Effector CD8-positive, alpha-beta T cell (primary cell): ENCODE data around the gene CTBP2.

Experiments used
- DNase-seq: peaks from one replicate; lab custom pipeline; 2025; lab: John Stamatoyannopoulos, UW

CTBP2 gene

DNA sequence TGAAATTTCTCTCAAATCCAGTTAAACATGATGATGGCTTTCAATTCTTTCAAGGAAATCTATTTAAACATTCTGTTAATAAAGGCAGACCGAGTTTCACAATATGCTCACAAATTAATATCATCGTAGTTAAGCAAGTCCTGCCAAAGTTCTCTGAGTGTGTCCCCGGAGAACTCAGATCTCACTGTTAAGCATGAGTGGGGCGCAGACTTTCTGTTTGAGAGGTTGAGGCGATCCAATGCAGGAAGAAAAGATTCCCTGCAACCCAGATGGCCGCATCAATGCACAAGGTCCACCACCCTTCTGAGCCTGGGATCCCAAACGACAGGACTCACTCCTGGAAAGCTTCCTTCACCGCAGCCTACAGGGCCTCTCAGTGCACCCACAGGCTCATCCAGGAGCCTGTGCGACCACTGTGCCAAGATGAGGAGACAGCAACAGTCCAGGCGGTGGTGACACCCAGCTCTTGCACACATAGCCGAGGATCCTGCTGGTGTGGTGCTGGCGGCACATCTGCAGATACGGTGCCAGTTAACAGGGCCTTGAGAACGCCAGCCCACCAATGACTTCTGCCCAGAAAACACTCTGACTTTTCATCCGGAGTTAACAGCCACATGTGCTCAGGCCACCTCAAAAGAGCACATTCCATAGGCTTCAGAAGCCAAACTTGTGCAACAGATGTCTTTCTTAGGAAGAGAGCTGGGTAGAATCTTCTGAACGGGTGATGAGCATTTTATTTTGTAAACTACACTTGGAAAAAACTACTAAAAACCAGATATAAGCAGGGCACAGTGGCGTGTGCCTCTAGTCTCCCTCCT lies 116.3 kb downstream of the CTBP2 start:
- DNase-seq: no peak

- DNase-seq: no peak
Observed at GRCh38 chr10:125041856-125042506, 118.4 kb downstream of the CTBP2 start.

GRCh38 chr10:125039354-125039769 lies 121.0 kb downstream of the CTBP2 start:
- no peak for DNase-seq

- DNase-seq: no peak
Observed at GRCh38 chr10:125038637-125039036, 121.7 kb downstream of the CTBP2 start.

- no peak for DNase-seq
Observed at GRCh38 chr10:125037145-125037877, 123.1 kb downstream of the CTBP2 start.

DNA sequence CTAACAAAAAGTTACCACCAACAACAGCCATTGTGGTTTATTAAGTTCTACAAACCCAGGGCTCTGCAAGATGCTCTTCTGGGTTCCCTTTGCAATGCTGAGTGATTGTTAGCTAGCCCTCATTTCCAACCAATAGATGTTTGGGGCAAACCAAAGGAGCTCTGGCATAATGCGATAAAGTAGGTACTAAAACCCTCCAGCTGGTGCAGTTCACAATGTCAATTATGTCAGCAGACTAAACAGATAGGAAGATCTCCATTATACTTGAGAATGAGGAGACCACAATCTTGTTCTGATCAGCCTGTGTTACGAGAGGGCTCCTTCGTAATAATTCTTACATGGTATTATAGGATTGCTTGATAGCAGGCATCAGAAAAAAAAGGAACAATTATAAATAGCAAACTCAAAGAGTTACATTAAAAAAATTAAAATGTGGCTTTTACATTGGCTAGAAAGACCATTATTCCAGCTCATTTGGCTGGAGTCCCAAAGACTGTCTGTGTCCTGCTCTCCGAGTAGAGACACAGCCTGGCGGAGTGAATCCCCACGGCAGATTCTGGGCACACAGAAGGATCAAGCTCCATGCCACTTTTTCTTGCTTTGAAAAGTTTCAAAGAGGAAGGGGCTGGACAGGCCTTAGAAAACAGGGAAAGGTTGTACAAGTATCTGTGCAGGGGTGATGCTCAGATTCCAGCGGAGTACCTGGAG lies 124.6 kb downstream of the CTBP2 start:
- DNase-seq: no peak

DNA sequence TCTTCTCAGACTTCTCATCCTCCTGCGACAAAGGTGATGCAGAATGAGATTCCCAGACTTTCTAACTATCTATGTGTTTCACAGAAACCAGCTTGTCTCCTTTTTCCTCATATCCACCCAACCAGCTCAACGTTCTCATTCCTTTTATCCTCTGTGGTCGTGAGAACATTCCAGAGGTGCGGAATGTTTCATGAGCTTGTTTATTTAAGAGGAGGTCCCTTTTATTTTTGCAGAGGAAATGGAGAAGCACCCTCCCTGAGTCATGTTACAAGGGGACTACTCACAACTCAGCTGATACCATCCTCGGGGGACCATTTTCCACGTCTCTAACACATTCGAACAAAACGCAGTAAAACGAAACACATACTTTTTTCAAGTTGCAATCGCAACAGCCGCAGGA lies 125.2 kb downstream of the CTBP2 start:
- no peak for DNase-seq

- no peak for DNase-seq
Observed at GRCh38 chr10:125034675-125035074, 125.7 kb downstream of the CTBP2 start.

GRCh38 chr10:125033146-125033924 lies 127.0 kb downstream of the CTBP2 start:
- DNase-seq: no peak

GRCh38 chr10:125032474-125033020 lies 127.8 kb downstream of the CTBP2 start:
- DNase-seq: no peak

DNA sequence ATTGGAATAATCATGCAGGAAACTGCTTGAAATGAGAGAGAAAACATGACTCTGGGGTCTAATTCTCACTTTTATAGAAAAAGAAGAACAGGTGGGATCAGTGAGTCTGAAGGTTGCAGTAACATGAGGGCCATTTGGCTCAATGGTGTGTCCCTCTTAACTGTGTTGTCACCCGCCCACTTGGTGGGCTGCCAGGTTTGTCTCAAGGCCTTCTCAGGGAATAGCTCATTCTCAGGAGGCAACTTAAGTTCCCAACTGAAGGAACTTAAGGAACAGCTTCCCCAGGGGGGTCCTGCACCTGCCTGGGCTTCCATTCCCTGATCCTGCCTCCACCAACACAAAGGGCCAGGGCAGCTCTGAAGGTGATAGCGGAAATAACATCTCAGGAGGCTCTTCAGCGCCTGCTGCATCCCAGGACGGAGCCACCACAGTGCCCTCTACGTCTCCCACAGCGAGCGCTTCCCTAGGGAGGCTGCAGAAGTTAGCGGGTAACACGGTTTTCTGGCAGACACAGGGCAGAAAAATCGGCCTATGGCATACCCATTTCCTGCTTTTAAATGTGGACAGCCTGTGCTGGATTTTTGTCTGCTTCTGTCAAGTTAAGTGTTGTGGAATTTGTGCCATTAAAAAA lies 129.7 kb downstream of the CTBP2 start:
- DNase-seq: no peak

DNA sequence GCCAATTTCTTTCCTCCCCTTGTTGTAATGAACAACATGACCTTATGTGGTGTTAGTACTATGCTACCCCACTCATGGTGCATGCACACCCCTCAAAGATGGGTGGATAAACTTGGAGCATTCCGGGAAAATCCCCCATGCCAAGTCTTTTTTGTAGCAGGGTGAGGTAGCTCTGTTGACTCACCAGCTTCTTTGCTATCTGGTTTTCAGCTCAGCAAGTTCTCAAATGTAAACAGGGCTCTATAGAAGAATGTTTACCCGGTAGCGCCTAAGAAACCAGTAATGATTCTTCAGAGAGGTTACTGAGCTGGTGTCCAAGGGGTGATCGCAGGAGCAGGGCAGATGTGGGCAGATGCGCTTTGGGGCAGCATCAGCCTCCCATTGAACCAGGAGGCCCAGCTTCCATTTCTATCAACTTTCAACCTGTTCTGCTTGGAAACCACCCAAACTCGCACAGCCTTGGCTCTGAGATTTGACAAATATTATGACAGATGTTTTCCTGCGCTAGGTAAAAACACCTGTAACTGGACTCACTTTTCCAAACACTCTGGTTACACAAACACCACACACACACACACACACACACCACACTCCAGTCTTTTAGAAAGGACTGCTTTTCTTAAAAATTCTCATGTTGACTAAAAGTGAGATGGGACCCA lies 130.7 kb downstream of the CTBP2 start:
- DNase-seq: no peak

DNA sequence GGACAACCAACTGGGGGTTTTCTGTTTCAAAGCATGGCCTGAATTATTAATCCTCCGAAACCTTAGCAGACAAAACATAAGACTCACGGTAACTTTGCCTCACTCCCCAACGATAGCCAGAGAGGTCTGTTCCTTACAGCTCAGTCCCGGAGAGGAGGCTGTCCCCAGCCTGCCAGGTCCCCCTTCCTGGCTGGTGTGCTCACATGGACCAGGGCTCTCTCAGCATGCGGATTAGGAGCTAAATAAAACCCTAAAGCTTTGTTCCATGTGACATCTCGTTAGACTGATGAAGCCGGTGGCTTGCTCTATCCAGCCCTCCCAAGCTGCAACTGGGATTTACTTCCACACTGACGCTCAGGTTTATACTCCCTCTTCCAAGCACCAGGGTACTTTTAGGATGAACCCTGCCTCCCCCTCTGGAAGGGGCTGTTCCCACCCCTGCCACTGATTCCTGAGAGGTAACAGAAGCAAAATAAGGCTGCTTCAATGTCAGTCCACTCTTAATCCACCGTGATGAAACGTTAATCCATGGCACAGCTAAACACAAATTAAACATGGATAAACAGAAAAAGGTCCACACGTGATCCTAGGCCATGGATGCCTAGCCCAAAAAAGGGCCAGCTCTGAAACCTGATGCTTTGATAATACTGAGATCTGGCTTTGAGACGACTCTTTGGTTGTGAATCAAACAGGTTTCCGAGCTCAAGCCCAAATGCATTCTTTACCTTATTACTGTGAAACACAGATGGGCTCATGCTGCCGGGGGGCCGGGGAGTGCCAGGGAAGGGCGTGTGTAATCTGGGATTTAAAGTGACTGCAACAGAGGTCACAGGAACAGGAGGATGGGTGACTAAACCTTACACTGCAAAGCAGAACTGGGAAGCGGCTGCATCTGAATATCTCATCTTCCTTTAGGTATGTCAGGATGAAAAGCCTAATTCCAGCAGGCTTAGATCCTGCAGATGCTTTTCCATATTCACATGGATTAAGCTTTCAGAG lies 132.2 kb downstream of the CTBP2 start:
- DNase-seq: no peak

GRCh38 chr10:125026974-125027735 lies 133.2 kb downstream of the CTBP2 start:
- DNase-seq: no peak

DNA sequence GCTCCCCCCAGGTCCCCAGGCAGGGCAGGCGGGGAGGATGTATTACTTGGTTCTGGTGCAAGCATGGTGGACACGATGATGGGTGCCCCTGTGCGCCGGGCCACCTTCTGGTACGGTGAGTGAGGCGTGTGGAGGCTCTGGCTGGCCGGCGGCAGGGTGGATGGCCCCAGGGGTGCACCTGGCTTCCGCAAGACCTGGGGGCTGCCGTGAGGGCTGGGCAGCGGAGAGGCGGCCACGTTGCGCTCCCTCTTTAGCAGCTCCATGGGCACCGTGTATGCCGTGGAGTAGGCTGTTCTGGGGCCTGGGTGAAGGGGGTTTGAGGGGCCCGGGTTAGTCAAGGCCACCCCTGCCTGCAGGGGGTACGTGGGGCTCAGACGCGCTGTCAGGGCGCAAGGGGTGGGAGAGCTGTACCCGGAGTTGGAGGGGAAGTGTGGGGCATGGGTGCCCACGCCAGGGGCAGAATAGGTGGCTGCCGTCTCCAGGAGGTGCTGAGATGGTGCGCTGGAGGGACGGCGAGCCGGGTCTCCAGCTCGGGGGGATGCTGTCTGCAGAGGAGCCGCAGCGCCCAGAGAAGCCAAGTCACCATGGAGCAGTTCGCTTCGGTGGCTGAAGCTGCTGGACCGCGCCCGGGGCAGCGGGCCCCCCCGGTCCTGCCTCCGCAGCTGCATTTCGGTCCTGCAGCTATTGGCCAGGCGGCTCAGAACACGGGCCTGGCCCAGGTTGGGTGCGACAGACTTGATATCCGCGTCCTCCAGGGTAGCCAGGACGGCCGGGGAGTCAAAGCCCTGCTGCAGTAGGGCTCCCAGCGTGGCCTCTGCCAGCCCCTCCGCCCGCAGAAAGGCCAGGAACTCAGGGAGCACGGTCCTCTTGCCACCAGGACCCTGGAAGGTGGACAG lies 134.1 kb downstream of the CTBP2 start:
- DNase-seq: no peak

- no peak for DNase-seq
Observed at GRCh38 chr10:125025341-125025740, 135.0 kb downstream of the CTBP2 start.
